ENCODE data around the gene KCNJ4.
A peak's percentile ranks its signal among the peaks of the same experiment; 100 is the strongest.
"Not testable (repeated sequence)": the region's sequence is repeated elsewhere in the genome, so short reads cannot be mapped to it uniquely, and the experiment has no call there.

KCNJ4 gene

GRCh38 chr22:38411016-38411415, 44.0 kb downstream of the KCNJ4 start:
- DNase-seq, result no peak

- DNase-seq, result not testable (repeated sequence)
Measured at GRCh38 chr22:38409916-38410315, 45.1 kb downstream of the KCNJ4 start.

- peak; percentile 64 to 89 (median 89) for DNase-seq
Measured at GRCh38 chr22:38406617-38407016, 48.4 kb downstream of the KCNJ4 start.

GRCh38 chr22:38404419-38404818, 50.6 kb downstream of the KCNJ4 start:
- DNase-seq, result no peak

DNA sequence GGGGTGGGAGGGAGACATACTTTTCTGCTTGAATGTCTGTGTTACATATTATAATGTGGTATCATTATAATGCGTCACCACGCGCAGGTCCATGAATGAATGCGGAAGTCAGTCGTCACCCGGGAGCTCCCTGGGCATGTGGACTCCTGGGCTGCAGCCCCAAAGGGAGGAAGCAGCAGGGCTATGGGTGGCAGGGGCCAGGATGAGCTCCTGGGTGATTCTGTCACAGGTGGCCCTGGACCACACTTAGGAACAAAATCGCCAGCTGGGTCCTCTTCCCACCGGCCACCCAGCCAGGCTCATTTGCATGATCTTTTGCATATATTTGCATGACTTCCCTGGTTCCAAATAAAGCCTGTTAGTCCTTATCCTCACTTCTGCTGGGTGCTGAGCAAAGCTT, 51.2 kb downstream of the KCNJ4 start:
- DNase-seq, result peak in 2 of 3 donors; percentile 30 to 39

GRCh38 chr22:38402204-38402603, 52.8 kb downstream of the KCNJ4 start:
- no peak for DNase-seq

- DNase-seq, result no peak
Measured at GRCh38 chr22:38401336-38402084, 53.5 kb downstream of the KCNJ4 start.

- not testable (repeated sequence) for DNase-seq
Measured at GRCh38 chr22:38400256-38400655, 54.7 kb downstream of the KCNJ4 start.

DNA sequence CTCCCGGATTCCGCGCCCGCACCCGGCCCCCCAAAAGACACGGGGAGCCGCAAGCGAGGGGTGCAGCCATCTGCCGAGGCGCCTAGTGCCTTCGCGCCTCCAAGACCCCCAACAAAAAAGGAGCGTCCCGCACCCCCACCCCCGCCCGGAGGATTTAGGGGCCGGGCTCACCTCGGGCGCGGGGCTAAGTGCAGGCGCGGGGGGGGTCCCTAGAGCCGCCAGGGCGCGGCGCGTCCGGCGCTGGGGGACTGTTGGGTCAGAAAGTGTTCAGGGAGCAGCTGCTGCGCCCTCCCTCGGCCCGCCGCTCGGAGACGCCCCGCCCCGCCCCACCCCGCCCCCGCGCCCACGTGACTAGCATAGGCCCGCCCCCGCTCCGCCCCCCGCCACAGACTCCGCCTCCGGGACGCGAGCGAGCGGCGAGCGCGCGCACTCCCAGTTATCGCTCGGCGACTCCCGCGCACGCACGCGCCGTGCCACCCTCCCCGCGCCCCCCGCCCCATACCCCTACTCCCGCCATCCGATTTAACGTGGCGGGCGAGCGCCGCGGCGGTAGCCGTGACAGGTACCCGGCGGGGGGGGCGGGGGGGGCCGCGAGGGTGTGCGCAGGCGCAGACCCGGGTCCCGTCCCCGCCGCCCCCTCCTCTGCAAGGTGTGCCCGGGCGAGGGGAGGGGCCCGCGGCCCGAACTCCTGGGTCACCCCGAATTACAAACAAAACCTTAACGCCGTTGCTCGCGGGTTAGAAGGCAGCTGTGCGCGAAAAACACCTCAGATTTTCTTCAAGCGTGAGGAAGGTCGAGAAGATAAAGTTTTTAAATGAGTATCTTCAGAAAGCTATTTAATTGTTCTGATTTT, 56.2 kb downstream of the KCNJ4 start:
- peak; percentile 86 to 97 (median 93) for DNase-seq

- DNase-seq, result peak; percentile 32 to 64 (median 54)
Measured at GRCh38 chr22:38398181-38398608, 56.8 kb downstream of the KCNJ4 start.

DNA sequence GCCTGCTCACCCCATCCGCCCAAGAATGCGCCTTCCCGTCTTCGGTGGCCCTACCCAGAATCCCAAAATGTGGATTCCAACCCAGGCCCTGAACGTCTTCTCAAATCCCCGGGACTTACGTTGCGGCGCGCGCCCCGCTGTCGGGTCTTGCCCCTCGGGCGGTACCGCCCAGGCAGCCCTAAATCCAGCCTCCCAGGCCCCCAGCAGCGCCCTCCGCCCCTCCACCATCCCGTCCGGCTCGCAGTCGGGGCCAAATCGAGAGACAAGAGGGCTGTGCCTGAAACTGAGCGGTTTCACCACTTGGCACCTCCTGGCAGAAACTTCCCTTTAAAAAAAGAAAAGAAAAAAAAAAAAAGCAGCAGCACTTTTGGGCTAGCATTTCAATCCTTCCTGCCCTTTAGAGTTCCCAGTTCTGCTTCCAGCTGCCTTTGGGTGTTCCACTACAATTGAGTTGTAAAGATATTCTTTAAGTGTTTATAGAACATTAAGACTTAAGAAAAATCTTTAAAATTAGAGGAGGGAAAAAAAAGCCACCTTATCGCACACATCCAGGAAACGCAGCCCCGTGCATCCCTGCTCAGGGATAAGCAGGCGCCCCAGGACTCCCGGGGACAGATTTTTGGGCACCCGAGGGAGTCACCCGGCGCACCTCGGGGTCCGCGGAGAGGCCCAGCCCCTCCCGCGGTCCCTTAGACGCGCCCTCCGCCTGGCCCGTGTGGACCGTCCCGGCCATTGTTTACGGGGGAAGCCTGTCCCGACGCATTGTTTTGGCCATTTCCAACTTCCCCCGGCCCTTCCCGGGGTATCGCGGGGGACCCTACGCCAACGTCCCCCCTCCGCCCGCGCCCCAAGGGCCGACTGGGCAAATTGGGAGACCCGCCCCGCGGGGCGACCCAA, 57.6 kb downstream of the KCNJ4 start:
- peak; percentile 39 to 66 (median 53) for DNase-seq

DNA sequence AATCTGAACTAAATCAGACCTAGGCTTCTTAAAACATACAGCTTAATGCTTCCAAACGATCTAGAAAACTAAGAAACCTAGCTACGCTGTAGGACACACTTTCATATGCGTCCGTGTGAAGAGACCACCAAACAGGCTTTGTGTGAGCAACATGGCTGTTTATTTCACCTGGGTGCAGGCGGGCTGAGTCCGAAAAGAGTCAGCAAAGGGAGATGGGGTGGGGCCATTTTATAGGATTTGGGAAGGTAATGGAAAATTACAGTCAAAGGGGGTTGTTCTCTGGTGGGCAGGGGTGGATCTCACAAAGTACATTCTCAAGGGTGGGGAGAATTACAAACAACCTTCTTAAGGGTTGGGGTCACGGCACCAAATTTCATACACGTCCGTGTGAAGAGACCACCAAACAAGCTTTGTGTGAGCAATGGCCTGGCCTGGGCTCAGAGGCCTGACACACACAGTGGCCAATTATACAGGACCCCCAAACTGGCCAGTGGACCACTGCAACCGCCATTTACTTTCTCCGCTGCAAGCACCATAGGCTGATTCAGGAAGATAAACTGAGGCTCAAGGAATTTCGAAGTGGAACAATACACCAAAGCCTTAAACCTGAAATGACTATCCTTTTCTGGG, 58.4 kb downstream of the KCNJ4 start:
- DNase-seq, result not testable (repeated sequence)

DNA sequence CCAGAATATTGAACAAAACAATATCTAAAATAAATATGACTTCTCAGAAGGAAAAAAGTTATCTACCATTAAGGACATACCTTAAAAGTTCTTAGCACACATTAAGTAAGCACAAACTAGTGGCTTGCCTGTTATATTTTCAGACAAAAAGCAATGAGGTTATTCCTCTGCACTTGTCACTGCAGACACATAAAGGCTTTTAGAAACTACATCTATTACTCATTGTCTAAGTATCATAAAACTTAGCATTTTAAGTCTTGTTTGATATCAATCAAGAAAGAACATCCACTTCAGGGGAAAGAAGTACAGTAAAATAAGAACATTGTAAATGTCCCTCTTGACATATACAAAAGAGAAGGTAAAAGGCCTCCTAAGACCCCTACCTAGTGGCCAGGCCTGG, 59.1 kb downstream of the KCNJ4 start:
- DNase-seq, result not testable (repeated sequence)

DNA sequence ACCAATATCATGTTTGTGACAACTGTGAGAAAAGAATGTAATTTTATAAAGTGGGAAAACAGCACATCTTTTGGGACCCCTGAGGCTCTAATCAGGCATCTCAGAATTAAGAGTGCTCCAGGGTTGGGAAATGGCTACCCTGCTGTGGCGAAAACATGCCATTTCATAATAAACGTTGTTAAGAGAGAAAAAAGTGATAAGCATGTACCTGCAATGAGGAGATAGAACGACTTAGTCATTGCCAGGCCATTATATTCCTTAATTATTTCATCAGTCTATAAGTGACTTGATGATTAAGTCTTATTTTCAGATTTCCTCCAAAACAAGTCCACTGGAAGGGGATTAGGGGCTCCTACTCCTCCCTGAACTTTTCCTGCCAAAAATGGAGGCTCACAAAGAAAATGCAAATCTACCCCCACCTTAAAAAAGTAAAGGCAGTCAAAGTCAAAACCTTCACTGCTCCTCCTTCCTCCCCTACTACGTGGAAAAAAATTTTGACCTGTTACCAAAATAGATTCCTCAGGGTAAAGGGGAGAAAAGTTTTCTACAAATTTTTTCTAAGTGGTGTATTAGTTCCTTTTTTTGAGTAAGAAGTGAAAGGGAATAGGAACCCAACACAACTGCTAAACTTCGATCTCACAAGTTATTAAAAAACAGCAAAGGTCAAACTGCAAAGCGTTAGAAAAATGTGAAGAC, 59.9 kb downstream of the KCNJ4 start:
- DNase-seq, result not testable (repeated sequence)

DNA sequence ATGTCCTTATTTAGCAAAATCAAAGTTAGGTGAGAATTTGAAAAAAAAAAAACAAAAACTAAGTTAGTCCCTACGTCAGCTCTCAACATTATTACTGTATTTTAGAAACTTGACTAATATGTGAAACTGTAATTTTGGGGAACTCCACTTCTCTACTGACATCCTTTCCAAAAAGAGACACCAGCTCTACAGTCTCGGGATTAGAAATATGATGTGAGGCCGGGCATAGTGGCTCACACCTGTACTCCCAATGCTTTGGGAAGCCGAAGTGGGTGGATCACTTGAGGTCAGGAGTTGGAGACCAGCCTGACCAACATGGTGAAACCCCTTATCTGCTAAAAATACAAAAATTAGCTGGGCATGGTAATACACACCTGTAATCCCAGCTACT, 65.6 kb downstream of the KCNJ4 start:
- peak in 2 of 3 donors; percentile 45 to 47 for DNase-seq

- not testable (repeated sequence) for DNase-seq
Measured at GRCh38 chr22:38388506-38389427, 66.2 kb downstream of the KCNJ4 start.

DNA sequence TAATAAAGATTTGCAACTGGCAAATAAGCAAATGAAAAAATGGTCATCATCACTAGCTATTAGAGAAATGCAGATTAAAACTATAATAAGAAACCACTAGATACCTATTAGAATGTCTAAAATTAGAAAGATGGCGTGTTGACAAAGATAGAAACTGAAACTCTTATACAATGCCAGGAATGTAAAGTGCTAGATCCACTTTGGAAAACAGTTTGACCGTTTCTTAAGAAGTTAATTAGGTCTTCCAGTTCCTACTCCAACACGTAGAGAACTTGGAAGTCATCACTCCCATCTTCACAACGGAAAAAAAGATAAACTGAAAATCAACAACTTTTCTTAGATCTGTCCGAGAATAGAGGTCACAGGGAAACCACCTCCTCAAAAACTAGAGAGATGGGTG, 68.1 kb downstream of the KCNJ4 start:
- not testable (repeated sequence) for DNase-seq

GRCh38 chr22:38383417-38383816, 71.6 kb downstream of the KCNJ4 start:
- DNase-seq, result no peak

DNA sequence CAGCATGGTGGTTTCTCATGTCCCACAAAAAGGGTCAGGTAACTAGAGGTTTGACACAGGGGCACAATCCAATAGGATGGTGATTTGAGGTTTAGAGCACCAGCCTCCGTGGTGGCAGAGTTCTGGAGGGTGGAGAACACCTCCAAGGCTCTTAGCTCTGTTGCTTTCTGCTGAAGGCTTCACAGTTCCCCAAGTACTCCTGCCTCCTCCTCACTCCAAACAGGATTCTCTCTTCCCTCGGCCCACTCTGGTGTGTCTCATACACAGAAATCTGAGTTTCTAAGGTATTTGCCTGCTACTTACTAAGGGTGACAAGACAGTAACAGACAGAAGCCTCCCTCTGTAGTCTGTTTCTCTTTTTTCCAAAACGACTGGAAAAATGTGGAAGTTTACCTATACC, 73.6 kb downstream of the KCNJ4 start:
- not testable (repeated sequence) for DNase-seq
